ENCODE results near the gene LRRC3.

Gene LRRC3

GRCh38 chr21:44459712-44460440, 4.6 kb downstream of the LRRC3 start:
- DNase-seq: no peak

- no peak for DNase-seq
These were observed 5.1 kb downstream of the LRRC3 start for GRCh38 chr21:44460441-44460755.

GRCh38 chr21:44461005-44461404, 5.7 kb downstream of the LRRC3 start:
- no peak for DNase-seq

GRCh38 chr21:44461464-44462001, 6.2 kb downstream of the LRRC3 start:
- no peak for DNase-seq

GRCh38 chr21:44462086-44462833, 7.0 kb downstream of the LRRC3 start:
- no peak for DNase-seq

GRCh38 chr21:44462834-44463200, 7.5 kb downstream of the LRRC3 start:
- no peak for DNase-seq

- DNase-seq: no peak
These were observed 8.4 kb downstream of the LRRC3 start for GRCh38 chr21:44463724-44464123.

- no peak for DNase-seq
These were observed 9.0 kb downstream of the LRRC3 start for GRCh38 chr21:44464351-44464750.

GRCh38 chr21:44466351-44466954, 11.1 kb downstream of the LRRC3 start:
- DNase-seq: no peak

GRCh38 chr21:44466996-44467858, 11.9 kb downstream of the LRRC3 start:
- DNase-seq: no peak

- DNase-seq: no peak
These were observed 12.5 kb downstream of the LRRC3 start for GRCh38 chr21:44467859-44468195.

GRCh38 chr21:44471341-44471740, 16.0 kb downstream of the LRRC3 start:
- no peak for DNase-seq

GRCh38 chr21:44471996-44472395, 16.7 kb downstream of the LRRC3 start:
- no peak for DNase-seq

GRCh38 chr21:44473915-44474555, 18.7 kb downstream of the LRRC3 start:
- no peak for DNase-seq

- no peak for DNase-seq
These were observed 20.0 kb downstream of the LRRC3 start for GRCh38 chr21:44475266-44475845.

GRCh38 chr21:44477131-44477530, 21.8 kb downstream of the LRRC3 start:
- no peak for DNase-seq

- no peak for DNase-seq
These were observed 22.4 kb downstream of the LRRC3 start for GRCh38 chr21:44477712-44478111.

- DNase-seq: no peak
These were observed 23.0 kb downstream of the LRRC3 start for GRCh38 chr21:44478124-44478800.

GRCh38 chr21:44478801-44479167, 23.5 kb downstream of the LRRC3 start:
- no peak for DNase-seq

- peak; percentile 27 for DNase-seq
These were observed 24.4 kb downstream of the LRRC3 start for GRCh38 chr21:44479556-44480199.
